ENCODE results near the gene ENG.
"Not testable (repeated sequence)": the region's sequence is repeated elsewhere in the genome, so short reads cannot be mapped to it uniquely, and the experiment has no call there.

DNA sequence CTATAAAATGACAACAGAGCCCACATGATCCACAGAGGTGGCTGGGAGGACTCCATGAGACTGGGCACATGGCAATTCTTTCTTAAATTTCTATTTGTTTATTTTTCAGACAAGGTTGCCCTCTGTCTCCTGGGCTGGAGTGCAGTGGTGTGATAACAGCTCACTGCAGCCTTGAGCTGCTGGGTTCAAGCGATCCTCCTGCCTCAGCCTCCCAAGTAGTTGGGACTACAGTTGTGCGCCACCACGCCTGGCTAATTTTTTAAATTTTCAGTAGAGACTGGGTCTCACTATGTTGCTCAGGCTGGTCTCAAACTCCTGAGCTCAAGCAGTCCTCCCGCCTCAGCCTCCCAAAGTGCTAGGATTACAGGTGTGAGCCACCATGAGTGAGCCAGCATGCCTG lies 8.8 kb downstream of the ENG start:
- TF ChIP-seq, protein P1, sequence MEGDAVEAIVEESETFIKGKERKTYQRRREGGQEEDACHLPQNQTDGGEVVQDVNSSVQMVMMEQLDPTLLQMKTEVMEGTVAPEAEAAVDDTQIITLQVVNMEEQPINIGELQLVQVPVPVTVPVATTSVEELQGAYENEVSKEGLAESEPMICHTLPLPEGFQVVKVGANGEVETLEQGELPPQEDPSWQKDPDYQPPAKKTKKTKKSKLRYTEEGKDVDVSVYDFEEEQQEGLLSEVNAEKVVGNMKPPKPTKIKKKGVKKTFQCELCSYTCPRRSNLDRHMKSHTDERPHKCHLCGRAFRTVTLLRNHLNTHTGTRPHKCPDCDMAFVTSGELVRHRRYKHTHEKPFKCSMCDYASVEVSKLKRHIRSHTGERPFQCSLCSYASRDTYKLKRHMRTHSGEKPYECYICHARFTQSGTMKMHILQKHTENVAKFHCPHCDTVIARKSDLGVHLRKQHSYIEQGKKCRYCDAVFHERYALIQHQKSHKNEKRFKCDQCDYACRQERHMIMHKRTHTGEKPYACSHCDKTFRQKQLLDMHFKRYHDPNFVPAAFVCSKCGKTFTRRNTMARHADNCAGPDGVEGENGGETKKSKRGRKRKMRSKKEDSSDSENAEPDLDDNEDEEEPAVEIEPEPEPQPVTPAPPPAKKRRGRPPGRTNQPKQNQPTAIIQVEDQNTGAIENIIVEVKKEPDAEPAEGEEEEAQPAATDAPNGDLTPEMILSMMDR (IDR thresholded peaks at IDR 0.05), result not testable (repeated sequence)
- TF ChIP-seq TCF12 (IDR thresholded peaks at IDR 0.05); POLR2AphosphoS5 (IDR thresholded peaks at IDR 0.05; ENCODE audit: low read depth, low read length); YY1 (IDR thresholded peaks at IDR 0.05; ENCODE audit: low read depth); TEAD4 (IDR thresholded peaks at IDR 0.05; ENCODE audit: borderline replicate concordance, insufficient read depth); ZBTB33 (IDR thresholded peaks at IDR 0.05; ENCODE audit: borderline replicate concordance, low read depth): not testable (repeated sequence)

All from SK-N-SH (cell line).